SK-N-SH treated with all-trans-retinoic acid at 6 μM for 48 hours (cell line): Measurements from ENCODE around the gene EIF2S1.

Experiments used
- CSDC2 ChIP-seq: fragments of 250-450 bp; sonication (Bioruptor Pico); IDR thresholded peaks from 2 replicates; pipeline ENCODE4 v1.5.0; 2020; ENCODE audit warnings: mild to moderate bottlenecking, moderate library complexity
- PPARA ChIP-seq: fragments of 250-450 bp; sonication (Bioruptor Pico); IDR thresholded peaks from 2 replicates; pipeline ENCODE4 v1.5.0; 2020; ENCODE audit warnings: mild to moderate bottlenecking, borderline replicate concordance
- RARB ChIP-seq: fragments of 250-450 bp; sonication (Bioruptor Pico); IDR thresholded peaks from 2 replicates; pipeline ENCODE4 v1.8.0; 2021; ENCODE audit warnings: mild to moderate bottlenecking, moderate library complexity
- ZFP3 ChIP-seq: fragments of 250-450 bp; sonication (Bioruptor Pico); IDR thresholded peaks from 2 replicates; pipeline ENCODE4 v1.5.0; 2020; ENCODE audit warnings: mild to moderate bottlenecking, moderate library complexity
- TF ChIP-seq, protein P1 (sequence below): fragments of 250-450 bp; sonication (Bioruptor Pico); IDR thresholded peaks from 2 replicates; pipeline ENCODE4 v1.8.0; 2021; ENCODE audit warnings: low read depth, mild to moderate bottlenecking, moderate library complexity, borderline replicate concordance

DNA sequence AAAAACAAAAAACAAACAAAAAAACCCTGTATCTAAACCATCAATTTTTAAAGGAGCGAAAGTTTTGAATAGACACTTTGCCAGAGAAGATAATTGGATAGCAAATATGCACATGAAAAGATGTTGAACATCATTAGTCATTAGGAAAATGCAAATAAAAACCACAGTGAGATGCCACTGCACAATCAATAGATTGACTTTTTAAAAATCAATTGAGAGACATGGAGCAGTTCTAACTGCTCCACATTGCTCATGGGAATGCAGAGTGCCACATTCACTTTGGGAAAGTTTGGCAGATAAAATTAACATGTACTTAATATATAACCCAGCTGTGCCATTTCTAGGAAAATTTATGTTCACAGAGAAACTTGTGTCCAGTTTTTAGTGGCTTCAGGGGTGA lies 12.7 kb downstream of the EIF2S1 start:
- TF ChIP-seq PPARA (CRISPR knock-in tag), result no peak
- no peak for TF ChIP-seq RARB
- no peak for TF ChIP-seq ZFP3 (CRISPR knock-in tag)
- no peak for TF ChIP-seq CSDC2 (CRISPR knock-in tag)
- TF ChIP-seq, protein P1, sequence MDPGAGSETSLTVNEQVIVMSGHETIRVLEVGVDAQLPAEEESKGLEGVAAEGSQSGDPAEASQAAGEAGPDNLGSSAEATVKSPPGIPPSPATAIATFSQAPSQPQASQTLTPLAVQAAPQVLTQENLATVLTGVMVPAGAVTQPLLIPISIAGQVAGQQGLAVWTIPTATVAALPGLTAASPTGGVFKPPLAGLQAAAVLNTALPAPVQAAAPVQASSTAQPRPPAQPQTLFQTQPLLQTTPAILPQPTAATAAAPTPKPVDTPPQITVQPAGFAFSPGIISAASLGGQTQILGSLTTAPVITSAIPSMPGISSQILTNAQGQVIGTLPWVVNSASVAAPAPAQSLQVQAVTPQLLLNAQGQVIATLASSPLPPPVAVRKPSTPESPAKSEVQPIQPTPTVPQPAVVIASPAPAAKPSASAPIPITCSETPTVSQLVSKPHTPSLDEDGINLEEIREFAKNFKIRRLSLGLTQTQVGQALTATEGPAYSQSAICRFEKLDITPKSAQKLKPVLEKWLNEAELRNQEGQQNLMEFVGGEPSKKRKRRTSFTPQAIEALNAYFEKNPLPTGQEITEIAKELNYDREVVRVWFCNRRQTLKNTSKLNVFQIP (CRISPR knock-in tag), result no peak
